ENCODE measurements around the gene SLC9A8.

- TF ChIP-seq POLR2A (IDR thresholded peaks at IDR 0.05): no peak
- no peak for TF ChIP-seq CTCF (IDR thresholded peaks at IDR 0.05)
- no peak for TF ChIP-seq EP300 (IDR thresholded peaks at IDR 0.05; ENCODE audit: low read depth)
Observed at GRCh38 chr20:49814057-49814694, 1.5 kb downstream of the SLC9A8 start.
